ENCODE data around the gene CYP4F8. TPM values are rescaled to one million over a fixed set of nuclear protein-coding genes. Genes with fewer than 3 reads are reported as not detected.
"Not testable (repeated sequence)": the region's sequence is repeated elsewhere in the genome, so short reads cannot be mapped to it uniquely, and the experiment has no call there.

The CYP4F8 gene
- total RNA-seq, 2 experiments from 2014 or later = not detected

DNA sequence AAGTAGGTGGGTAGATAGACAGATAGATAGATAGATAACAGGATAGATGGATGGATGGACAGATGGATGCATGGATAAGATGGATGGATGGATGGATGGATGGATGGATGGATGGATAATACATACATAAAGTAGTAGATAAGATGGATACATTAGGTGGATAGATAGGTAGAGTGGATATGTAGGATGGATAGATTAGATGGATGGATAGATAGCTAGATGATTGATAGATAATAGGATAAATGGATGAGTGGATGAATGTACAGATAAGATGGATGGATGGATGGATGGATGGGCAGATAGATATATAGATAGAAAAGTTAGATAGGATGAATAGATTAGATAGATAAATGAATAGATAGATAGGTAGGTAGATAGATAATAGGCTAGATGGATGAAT lies 27.8 kb downstream of the CYP4F8 start:
- H3K4me3 Mint-ChIP-seq = no peak overlapping the region
- H3K4me1 Mint-ChIP-seq = no peaks in the 10 kb centered on the region
- no peaks in the 10 kb centered on the region for H3K9me3 Mint-ChIP-seq (ENCODE audit: low read depth)
- no peak for DNase-seq
- no peak for ATAC-seq
- no peaks in the 10 kb centered on the region for H3K27me3 Mint-ChIP-seq
- H3K36me3 Mint-ChIP-seq = no peaks in the 10 kb centered on the region
- no peak overlapping the region for H3K27ac Mint-ChIP-seq
- CTCF ChIA-PET = no interaction called here

DNA sequence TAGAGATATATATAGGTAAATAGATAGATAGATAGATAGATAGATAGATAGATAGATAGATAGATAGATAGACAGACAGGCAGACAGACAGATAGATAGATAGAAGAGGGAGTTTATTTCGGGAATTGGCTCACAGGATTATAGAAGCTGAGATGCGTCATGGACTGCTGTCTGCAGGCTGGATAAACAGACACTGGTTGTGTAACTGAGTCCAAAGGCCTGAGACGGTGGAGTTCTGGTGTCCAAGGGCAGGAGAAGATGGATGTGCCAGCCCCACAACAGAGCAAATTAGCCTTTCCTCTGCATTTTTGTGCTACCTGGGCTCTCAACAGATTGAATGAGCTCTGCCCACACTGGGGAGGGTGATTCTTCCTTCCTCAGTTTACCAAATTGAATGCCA lies 28.4 kb downstream of the CYP4F8 start:
- CTCF ChIA-PET = no interaction called here
- Mint-ChIP-seq H3K27me3 (no peaks in the 10 kb centered on the region), H3K27ac (no peak overlapping the region), H3K4me1 (no peaks in the 10 kb centered on the region), H3K9me3 (ENCODE audit: low read depth) (no peaks in the 10 kb centered on the region), H3K4me3 (no peak overlapping the region), H3K36me3 (no peaks in the 10 kb centered on the region)
- no peak for ATAC-seq
- no peak for DNase-seq

- no peak overlapping the region for H3K4me3 Mint-ChIP-seq
- no peaks in the 10 kb centered on the region for H3K9me3 Mint-ChIP-seq (ENCODE audit: low read depth)
- no peaks in the 10 kb centered on the region for H3K27me3 Mint-ChIP-seq
- ATAC-seq (no peak), DNase-seq (no peak)
- CTCF ChIA-PET = no interaction called here
- H3K27ac Mint-ChIP-seq = no peak overlapping the region
- no peaks in the 10 kb centered on the region for H3K4me1 Mint-ChIP-seq
- no peaks in the 10 kb centered on the region for H3K36me3 Mint-ChIP-seq
Measured at GRCh38 chr19:15644066-15644741, 29.2 kb downstream of the CYP4F8 start.

GRCh38 chr19:15644816-15645215 lies 29.8 kb downstream of the CYP4F8 start:
- ATAC-seq (no peak), DNase-seq (no peak)
- Mint-ChIP-seq H3K9me3 (ENCODE audit: low read depth) (no peaks in the 10 kb centered on the region), H3K4me3 (no peak overlapping the region), H3K27ac (no peak overlapping the region), H3K4me1 (no peaks in the 10 kb centered on the region), H3K36me3 (no peaks in the 10 kb centered on the region), H3K27me3 (no peaks in the 10 kb centered on the region)
- CTCF ChIA-PET = no interaction called here

GRCh38 chr19:15649526-15649925 lies 34.5 kb downstream of the CYP4F8 start:
- ATAC-seq (no peak), DNase-seq (no peak)
- no peaks in the 10 kb centered on the region for H3K4me1 Mint-ChIP-seq

DNA sequence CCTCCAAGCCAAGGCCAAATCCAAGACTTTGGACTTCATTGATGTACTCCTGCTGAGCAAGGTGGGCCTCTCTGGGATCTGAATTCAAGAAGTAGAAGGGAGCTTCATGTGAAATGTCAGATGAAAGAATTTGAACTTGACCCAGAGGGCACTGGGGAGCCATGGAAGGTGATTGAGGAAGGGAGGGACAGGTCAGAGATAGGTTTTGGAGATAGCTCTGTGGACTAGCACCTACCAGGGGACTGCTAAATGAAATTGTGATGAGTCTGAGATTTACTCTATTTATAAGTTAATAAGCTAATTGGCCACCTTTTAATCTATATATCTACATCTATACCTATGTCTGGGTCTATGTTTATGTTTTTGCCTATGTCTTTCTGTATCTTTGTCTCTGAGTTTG lies 35.1 kb downstream of the CYP4F8 start:
- H3K4me1 Mint-ChIP-seq; DNase-seq; H3K4me3 Mint-ChIP-seq; ATAC-seq; H3K36me3 Mint-ChIP-seq; H3K27ac Mint-ChIP-seq; H3K9me3 Mint-ChIP-seq (ENCODE audit: low read depth); H3K27me3 Mint-ChIP-seq; CTCF ChIA-PET: not testable (repeated sequence)

More at GRCh38 chr19:15649526-15649925, 34.5 kb downstream of the CYP4F8 start:
- Mint-ChIP-seq H3K36me3 (no peaks in the 10 kb centered on the region), H3K27ac (no peak overlapping the region), H3K4me3 (no peak overlapping the region), H3K9me3 (ENCODE audit: low read depth) (no peaks in the 10 kb centered on the region), H3K27me3 (peaks cover 2% of the 10 kb centered on the region)
- CTCF ChIA-PET = no interaction called here

DNA sequence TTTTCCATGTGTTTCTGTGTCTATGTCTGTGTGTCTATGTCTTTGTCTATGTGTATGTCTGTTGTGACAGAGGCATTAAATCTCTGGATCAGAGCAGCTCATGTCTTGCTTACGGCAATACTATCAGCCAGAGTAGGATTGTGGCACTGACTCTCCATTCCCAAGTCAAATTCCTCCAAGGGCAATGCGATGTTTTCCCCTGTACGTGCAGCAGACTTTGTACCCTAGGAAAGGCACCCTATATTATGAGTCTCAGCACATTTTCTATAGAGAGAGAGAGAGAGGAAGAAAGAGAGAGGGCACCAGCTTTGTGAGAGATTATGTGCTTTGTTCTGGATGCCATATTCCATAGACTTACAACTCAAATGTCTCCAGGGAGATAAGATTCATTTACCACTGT lies 36.8 kb downstream of the CYP4F8 start:
- Mint-ChIP-seq H3K4me1 (no peaks in the 10 kb centered on the region), H3K4me3 (no peak overlapping the region), H3K36me3 (no peaks in the 10 kb centered on the region), H3K27ac (no peak overlapping the region), H3K9me3 (ENCODE audit: low read depth) (no peaks in the 10 kb centered on the region), H3K27me3 (peaks cover 9% of the 10 kb centered on the region)
- DNase-seq (no peak), ATAC-seq (no peak)
- CTCF ChIA-PET = no interaction called here

- Mint-ChIP-seq H3K4me3 (no peak overlapping the region), H3K27ac (no peak overlapping the region), H3K36me3 (no peaks in the 10 kb centered on the region), H3K4me1 (no peaks in the 10 kb centered on the region), H3K27me3 (peaks cover 9% of the 10 kb centered on the region), H3K9me3 (ENCODE audit: low read depth) (no peaks in the 10 kb centered on the region)
- CTCF ChIA-PET = no interaction called here
- ATAC-seq (no peak), DNase-seq (no peak)
Measured at GRCh38 chr19:15652559-15653278, 37.7 kb downstream of the CYP4F8 start.

DNA sequence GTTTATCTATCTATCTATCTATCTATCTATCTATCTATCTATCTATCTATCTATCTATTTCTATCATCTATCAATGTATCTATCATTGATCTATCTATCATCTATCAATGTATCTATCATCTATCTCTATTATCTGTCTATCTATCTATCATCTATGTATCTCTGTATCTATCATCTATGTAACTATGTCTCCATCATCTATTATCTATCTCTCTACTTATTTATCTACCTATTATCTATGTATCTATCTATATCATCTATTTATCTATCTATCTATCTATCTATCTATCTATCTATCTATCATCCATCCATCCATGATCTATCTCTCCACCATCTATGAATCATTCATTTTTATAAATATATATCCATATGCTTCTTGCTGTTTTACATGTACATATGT lies 41.4 kb downstream of the CYP4F8 start:
- CTCF ChIA-PET = no interaction called here
- Mint-ChIP-seq H3K27ac (no peak overlapping the region), H3K4me3 (no peak overlapping the region), H3K4me1 (no peaks in the 10 kb centered on the region), H3K27me3 (peaks cover 11% of the 10 kb centered on the region), H3K36me3 (no peaks in the 10 kb centered on the region), H3K9me3 (ENCODE audit: low read depth) (no peaks in the 10 kb centered on the region)
- ATAC-seq = no peak
- DNase-seq = no peak

- CTCF ChIA-PET = no interaction called here
- peaks cover 6% of the 10 kb centered on the region for H3K27me3 Mint-ChIP-seq
- no peak overlapping the region for H3K4me3 Mint-ChIP-seq
- H3K36me3 Mint-ChIP-seq = no peaks in the 10 kb centered on the region
- H3K9me3 Mint-ChIP-seq (ENCODE audit: low read depth) = no peaks in the 10 kb centered on the region
- no peaks in the 10 kb centered on the region for H3K4me1 Mint-ChIP-seq
- ATAC-seq (no peak), DNase-seq (no peak)
- no peak overlapping the region for H3K27ac Mint-ChIP-seq
Measured at GRCh38 chr19:15663247-15663646, 48.2 kb downstream of the CYP4F8 start.

- Mint-ChIP-seq H3K4me1 (no peaks in the 10 kb centered on the region), H3K36me3 (no peaks in the 10 kb centered on the region), H3K27me3 (peaks cover 5% of the 10 kb centered on the region), H3K9me3 (ENCODE audit: low read depth) (no peaks in the 10 kb centered on the region), H3K27ac (no peak overlapping the region), H3K4me3 (no peak overlapping the region)
- CTCF ChIA-PET = no interaction called here
- ATAC-seq (no peak), DNase-seq (no peak)
Measured at GRCh38 chr19:15666186-15666585, 51.2 kb downstream of the CYP4F8 start.

- H3K27ac Mint-ChIP-seq = no peak overlapping the region
- H3K36me3 Mint-ChIP-seq = no peaks in the 10 kb centered on the region
- no peak for ATAC-seq
- no peaks in the 10 kb centered on the region for H3K4me1 Mint-ChIP-seq
- peaks cover 4% of the 10 kb centered on the region for H3K27me3 Mint-ChIP-seq
- no peak overlapping the region for H3K4me3 Mint-ChIP-seq
- DNase-seq = no peak
- CTCF ChIA-PET = no interaction called here
- no peaks in the 10 kb centered on the region for H3K9me3 Mint-ChIP-seq (ENCODE audit: low read depth)
Measured at GRCh38 chr19:15666883-15667282, 51.9 kb downstream of the CYP4F8 start.

DNA sequence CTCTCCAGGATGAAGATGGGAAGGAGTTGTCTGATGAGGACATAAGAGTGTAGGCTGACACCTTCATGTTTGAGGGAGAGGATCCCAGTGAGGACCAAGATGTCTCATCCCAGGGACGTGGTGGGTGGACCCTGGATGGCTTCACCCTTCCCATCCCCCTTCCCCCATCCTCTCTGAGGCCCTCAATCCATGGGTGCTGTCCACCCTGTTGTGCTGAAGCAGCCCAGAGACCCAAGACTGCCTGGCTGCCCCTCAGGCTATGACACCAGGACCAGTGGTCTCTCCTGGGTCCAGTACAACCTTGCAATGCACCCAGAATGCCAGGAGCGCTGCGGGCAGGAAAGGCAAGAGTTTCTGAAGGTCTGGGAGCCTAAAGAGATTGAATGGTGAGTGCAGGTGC lies 54.4 kb downstream of the CYP4F8 start:
- Mint-ChIP-seq H3K9me3 (ENCODE audit: low read depth) (peaks cover 2% of the 10 kb centered on the region), H3K4me3 (no peak overlapping the region), H3K27me3 (no peaks in the 10 kb centered on the region), H3K4me1 (no peaks in the 10 kb centered on the region), H3K36me3 (no peaks in the 10 kb centered on the region), H3K27ac (no peak overlapping the region)
- CTCF ChIA-PET = no interaction called here
- DNase-seq = no peak
- no peak for ATAC-seq

GRCh38 chr19:15669891-15670290 lies 54.9 kb downstream of the CYP4F8 start:
- Mint-ChIP-seq H3K36me3 (no peaks in the 10 kb centered on the region), H3K4me3 (no peak overlapping the region), H3K27me3 (no peaks in the 10 kb centered on the region), H3K4me1 (no peaks in the 10 kb centered on the region), H3K9me3 (ENCODE audit: low read depth) (peaks cover 3% of the 10 kb centered on the region), H3K27ac (no peak overlapping the region)
- CTCF ChIA-PET = no interaction called here
- no peak for DNase-seq
- no peak for ATAC-seq
